Central memory CD8-positive, alpha-beta T cell (primary cell): Measurements from ENCODE around the gene MPRIP.
A peak's percentile ranks its signal among the peaks of the same experiment; 100 is the strongest.

ENCODE experiments used
- ATAC-seq: fragments of 150-1000 bp; cut with Tn5 transposase; replicated peaks from 2 replicates; pipeline ENCODE4 v1.10.0; 2022; ENCODE audit warnings: mild to moderate bottlenecking, moderate FRiP score, moderate number of reproducible peaks; ENCODE audit not compliant: poor library complexity, severe bottlenecking; ENCODE audit errors: extremely low read depth
- DNase-seq, 2 donors: peaks; one replicate each; pipeline ENCODE4 v3.0.0; 2021; ENCODE audit warnings: low spot score in 2 of 2
- H3K27ac Mint-ChIP-seq: one replicate; pipeline ENCODE4 v1.8.0; 2022; ENCODE audit warnings: low read depth, mild to moderate bottlenecking, moderate library complexity, mixed read lengths
- H3K27me3 Mint-ChIP-seq: one replicate; pipeline ENCODE4 v1.8.0; 2022; ENCODE audit warnings: mixed read lengths
- H3K36me3 Mint-ChIP-seq: one replicate; pipeline ENCODE4 v1.8.0; 2022; ENCODE audit warnings: mild to moderate bottlenecking, moderate library complexity, mixed read lengths; ENCODE audit not compliant: insufficient read depth
- H3K4me1 Mint-ChIP-seq: one replicate; pipeline ENCODE4 v1.8.0; 2022; ENCODE audit warnings: mixed read lengths
- H3K4me3 Mint-ChIP-seq: one replicate; pipeline ENCODE4 v1.8.0; 2022; ENCODE audit warnings: mild to moderate bottlenecking, moderate library complexity, mixed read lengths
- H3K9me3 Mint-ChIP-seq: one replicate; pipeline ENCODE4 v1.8.0; 2022; ENCODE audit warnings: mixed read lengths

Gene MPRIP

DNA sequence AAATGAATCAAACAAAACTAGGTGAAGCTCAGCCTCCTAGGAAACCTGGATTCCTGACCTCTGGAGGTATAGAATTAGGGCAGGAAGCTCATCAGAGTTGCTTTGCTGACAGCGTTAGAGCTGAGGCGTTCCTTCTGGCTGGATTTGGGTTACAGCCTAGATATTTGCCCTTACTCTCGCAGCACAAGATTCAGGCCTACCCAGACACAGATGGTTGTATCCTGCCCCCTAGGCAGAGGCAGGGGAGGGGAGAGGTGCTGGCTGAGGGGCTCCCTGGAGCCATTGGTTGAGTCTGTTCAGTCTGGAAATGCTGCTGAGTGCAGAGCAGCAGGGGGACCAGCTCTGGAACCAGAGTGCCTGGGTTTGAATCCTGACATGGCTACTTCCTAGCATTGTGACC is 78.4 kb downstream of the MPRIP start:
- DNase-seq (no peak), ATAC-seq (no peak)
- peaks cover 8% of the 10 kb centered on the region for H3K36me3 Mint-ChIP-seq
- H3K27ac Mint-ChIP-seq: no peak overlapping the region
- H3K4me1 Mint-ChIP-seq: peaks cover 81% of the 10 kb centered on the region
- no peaks in the 10 kb centered on the region for H3K9me3 Mint-ChIP-seq
- H3K27me3 Mint-ChIP-seq: no peaks in the 10 kb centered on the region
- no peak overlapping the region for H3K4me3 Mint-ChIP-seq

DNA sequence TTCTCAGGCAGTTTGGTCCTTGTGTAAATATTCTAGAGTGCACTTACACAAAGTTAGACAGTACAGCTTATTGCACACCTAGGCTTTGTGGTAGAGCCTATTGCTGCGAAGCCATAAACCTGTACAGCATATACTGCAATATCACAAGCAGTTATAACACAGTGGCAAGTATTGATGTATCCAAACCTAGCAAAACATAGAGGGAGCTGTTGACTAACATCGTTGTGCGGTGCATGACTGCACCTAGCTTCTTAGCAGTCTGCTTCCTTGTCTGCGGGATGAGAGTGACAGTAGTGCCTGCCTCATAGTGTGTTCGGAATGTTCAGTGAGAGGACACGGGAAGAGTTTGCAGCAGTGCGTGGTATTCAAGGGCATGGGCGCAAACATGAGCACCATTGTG is 78.9 kb downstream of the MPRIP start:
- ATAC-seq (no peak), DNase-seq (no peak)
- Mint-ChIP-seq H3K4me1 (peaks cover 81% of the 10 kb centered on the region), H3K27ac (peak overlapping the region; percentile 41), H3K36me3 (peaks cover 8% of the 10 kb centered on the region), H3K9me3 (no peaks in the 10 kb centered on the region), H3K27me3 (no peaks in the 10 kb centered on the region), H3K4me3 (no peak overlapping the region)

GRCh38 chr17:17122781-17123483 is 80.7 kb downstream of the MPRIP start:
- peaks cover 83% of the 10 kb centered on the region for H3K4me1 Mint-ChIP-seq
- no peak overlapping the region for H3K27ac Mint-ChIP-seq
- no peak for ATAC-seq
- no peaks in the 10 kb centered on the region for H3K9me3 Mint-ChIP-seq
- H3K27me3 Mint-ChIP-seq: no peaks in the 10 kb centered on the region
- no peak overlapping the region for H3K4me3 Mint-ChIP-seq
- DNase-seq: no peak
- peaks cover 8% of the 10 kb centered on the region for H3K36me3 Mint-ChIP-seq

GRCh38 chr17:17124341-17124740 is 82.1 kb downstream of the MPRIP start:
- peak overlapping the region; percentile 48 for H3K4me3 Mint-ChIP-seq
- peaks cover 9% of the 10 kb centered on the region for H3K36me3 Mint-ChIP-seq
- no peak for ATAC-seq
- no peaks in the 10 kb centered on the region for H3K9me3 Mint-ChIP-seq
- no peaks in the 10 kb centered on the region for H3K27me3 Mint-ChIP-seq
- peaks cover 85% of the 10 kb centered on the region for H3K4me1 Mint-ChIP-seq
- DNase-seq: no peak
- H3K27ac Mint-ChIP-seq: peak overlapping the region; percentile 80

GRCh38 chr17:17125136-17126084 is 83.2 kb downstream of the MPRIP start:
- Mint-ChIP-seq H3K4me1 (peaks cover 76% of the 10 kb centered on the region), H3K4me3 (peak overlapping the region; percentile 69), H3K27ac (peak overlapping the region; percentile 80), H3K9me3 (no peaks in the 10 kb centered on the region), H3K36me3 (peaks cover 9% of the 10 kb centered on the region), H3K27me3 (no peaks in the 10 kb centered on the region)
- DNase-seq (peak in 1 of 2 donors; percentile 46), ATAC-seq (peak; percentile 87)

DNA sequence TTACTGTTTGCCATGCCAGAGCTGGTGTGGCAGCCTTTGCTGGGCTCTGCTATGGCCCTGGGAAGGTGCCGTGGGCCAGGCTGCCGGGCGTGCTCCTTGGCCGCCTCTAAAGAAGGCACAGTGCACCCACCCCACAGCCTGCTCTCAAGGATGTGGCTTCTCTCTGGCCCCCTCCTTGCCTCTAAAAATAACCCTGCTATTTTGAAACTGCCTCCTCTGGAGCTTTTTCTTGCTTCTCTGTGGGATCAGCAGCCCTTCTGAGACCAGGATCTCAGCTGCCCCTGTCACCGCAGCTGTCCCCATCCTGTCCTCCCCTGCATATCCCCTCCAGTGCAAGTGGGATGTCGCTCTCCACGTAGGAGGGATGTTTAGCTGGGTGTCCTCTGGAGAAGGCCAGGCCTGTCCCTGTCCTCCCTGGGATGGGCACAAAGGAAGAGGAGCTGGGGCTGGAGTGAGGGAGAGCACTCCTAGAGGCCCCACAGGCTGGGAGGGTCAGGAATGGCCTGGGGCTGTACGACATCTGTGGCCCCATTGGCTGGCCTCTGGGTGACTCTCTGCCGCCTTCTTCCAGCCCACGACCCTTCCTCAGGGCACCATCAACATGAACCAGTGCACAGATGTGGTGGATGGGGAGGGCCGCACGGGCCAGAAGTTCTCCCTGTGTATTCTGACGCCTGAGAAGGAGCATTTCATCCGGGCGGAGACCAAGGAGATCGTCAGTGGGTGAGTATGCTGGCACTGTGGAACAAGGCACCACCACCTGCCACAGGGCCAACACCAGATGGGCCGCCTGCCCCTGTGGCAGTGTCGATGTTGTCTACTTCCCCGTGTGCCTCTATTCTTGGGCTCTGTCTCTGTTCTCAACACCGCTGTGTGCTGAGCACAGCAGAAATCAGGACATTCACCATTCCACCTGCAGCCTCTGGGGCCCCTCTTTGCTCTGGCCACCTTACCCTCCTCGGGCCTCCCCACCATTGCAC is 84.2 kb downstream of the MPRIP start:
- Mint-ChIP-seq H3K27me3 (no peaks in the 10 kb centered on the region), H3K36me3 (peaks cover 8% of the 10 kb centered on the region), H3K27ac (peak overlapping the region; percentile 80), H3K4me3 (peak overlapping the region; percentile 69), H3K4me1 (peaks cover 66% of the 10 kb centered on the region), H3K9me3 (no peaks in the 10 kb centered on the region)
- DNase-seq: no peak
- ATAC-seq: peak; percentile 69

GRCh38 chr17:17127156-17127555 is 84.9 kb downstream of the MPRIP start:
- peak overlapping the region; percentile 69 for H3K4me3 Mint-ChIP-seq

DNA sequence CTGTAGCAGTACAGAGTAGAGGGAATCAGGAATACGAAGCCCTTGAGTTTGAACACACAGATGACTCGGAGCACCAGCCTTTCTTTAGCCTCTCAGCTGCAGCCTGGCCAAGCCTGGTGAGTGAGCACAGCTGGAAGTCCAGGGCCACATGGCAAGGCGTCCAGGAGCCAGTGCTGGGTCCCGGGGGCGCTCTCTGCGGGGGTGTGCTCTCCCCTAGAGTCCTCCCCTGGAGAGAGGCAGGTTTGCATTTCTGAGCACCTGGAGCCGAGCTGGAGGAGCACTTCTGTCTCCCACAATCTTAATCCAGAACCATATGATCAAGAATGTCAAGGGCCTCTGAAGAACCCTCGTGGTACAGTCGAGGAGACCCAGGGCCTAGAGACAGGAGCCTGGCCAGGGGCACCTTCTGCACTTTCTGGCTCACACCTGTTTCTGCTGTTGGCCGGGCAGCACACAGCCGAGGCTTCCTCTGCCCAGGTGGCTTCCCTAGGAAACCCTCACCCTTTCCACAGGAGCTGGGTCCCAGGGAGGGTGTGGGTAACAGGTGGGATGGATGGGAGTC is 85.6 kb downstream of the MPRIP start:
- Mint-ChIP-seq H3K27me3 (no peaks in the 10 kb centered on the region), H3K4me1 (peaks cover 57% of the 10 kb centered on the region), H3K27ac (peak overlapping the region; percentile 86), H3K36me3 (peaks cover 9% of the 10 kb centered on the region), H3K4me3 (no peak overlapping the region), H3K9me3 (no peaks in the 10 kb centered on the region)
- ATAC-seq: no peak
- DNase-seq: no peak

More at GRCh38 chr17:17127156-17127555, 84.9 kb downstream of the MPRIP start:
- Mint-ChIP-seq H3K4me1 (peaks cover 59% of the 10 kb centered on the region), H3K36me3 (peaks cover 9% of the 10 kb centered on the region), H3K27me3 (no peaks in the 10 kb centered on the region), H3K27ac (peak overlapping the region; percentile 80), H3K9me3 (no peaks in the 10 kb centered on the region)
- no peak for ATAC-seq
- DNase-seq: no peak

DNA sequence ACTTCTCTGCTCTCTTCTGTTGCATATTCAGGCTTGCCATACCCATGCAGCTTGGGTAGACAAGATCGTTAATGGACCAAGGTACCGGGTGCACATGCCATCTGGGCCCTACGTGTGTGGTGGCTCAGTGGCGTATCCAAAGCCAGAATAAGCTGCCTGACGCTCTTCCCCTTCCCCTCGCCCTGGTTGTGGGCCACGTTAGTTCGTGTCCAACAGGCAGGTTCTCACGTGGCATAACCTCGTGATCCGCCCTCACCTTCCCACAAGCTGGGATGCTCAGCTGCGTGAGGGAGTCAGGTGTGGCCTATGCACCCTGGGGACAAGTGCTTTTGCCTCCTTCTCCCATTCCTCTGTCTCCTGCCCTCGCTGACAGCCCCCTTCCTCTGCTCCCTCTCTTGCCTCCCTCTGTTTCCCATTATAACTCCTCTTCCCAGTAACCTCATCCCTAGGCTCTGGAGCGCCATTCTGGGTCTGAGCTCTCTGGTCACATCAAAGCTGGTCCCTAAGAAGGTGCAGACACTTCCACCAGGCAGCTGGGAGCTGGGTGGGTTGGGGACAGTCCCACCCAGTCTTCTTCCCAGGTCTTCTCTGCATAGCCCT is 86.3 kb downstream of the MPRIP start:
- peaks cover 53% of the 10 kb centered on the region for H3K4me1 Mint-ChIP-seq
- no peaks in the 10 kb centered on the region for H3K9me3 Mint-ChIP-seq
- DNase-seq (no peak), ATAC-seq (no peak)
- peaks cover 11% of the 10 kb centered on the region for H3K36me3 Mint-ChIP-seq
- H3K27me3 Mint-ChIP-seq: no peaks in the 10 kb centered on the region
- H3K4me3 Mint-ChIP-seq: no peak overlapping the region
- H3K27ac Mint-ChIP-seq: peak overlapping the region; percentile 86

DNA sequence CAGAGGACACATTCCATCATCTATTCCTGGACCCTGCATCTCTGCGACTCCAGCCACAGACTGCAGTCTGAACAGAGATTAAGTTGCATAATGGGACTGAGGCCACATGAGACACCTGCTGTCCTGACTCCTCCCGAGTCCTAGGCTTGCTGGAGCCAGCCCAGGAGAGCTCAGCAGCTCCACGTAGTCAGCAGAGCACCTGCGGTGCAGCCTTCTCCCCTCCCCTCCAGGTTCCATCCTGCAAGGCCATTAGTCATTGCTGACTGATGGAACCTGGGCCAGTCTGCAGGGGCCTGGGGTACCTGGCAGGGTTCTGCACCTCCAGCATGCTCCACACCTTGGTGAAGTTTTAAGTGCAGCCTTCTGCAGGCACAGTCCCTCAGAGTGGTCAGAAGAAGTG is 87.2 kb downstream of the MPRIP start:
- no peaks in the 10 kb centered on the region for H3K9me3 Mint-ChIP-seq
- peaks cover 11% of the 10 kb centered on the region for H3K36me3 Mint-ChIP-seq
- no peak for ATAC-seq
- peak overlapping the region; percentile 86 for H3K27ac Mint-ChIP-seq
- H3K4me3 Mint-ChIP-seq: no peak overlapping the region
- peaks cover 45% of the 10 kb centered on the region for H3K4me1 Mint-ChIP-seq
- H3K27me3 Mint-ChIP-seq: no peaks in the 10 kb centered on the region
- DNase-seq: no peak

GRCh38 chr17:17130077-17130844 is 88.0 kb downstream of the MPRIP start:
- peak overlapping the region; percentile 32 for H3K27ac Mint-ChIP-seq
- ATAC-seq (no peak), DNase-seq (no peak)
- H3K4me1 Mint-ChIP-seq: peaks cover 37% of the 10 kb centered on the region
- no peaks in the 10 kb centered on the region for H3K9me3 Mint-ChIP-seq
- H3K36me3 Mint-ChIP-seq: peaks cover 11% of the 10 kb centered on the region
- H3K4me3 Mint-ChIP-seq: no peak overlapping the region
- H3K27me3 Mint-ChIP-seq: no peaks in the 10 kb centered on the region
